Tibial nerve (tissue), 4 donors: ENCODE measurements around the gene ST3GAL2. TPM values are rescaled to one million over a fixed set of nuclear protein-coding genes. Genes with fewer than 3 reads are reported as not detected.
"Not testable (repeated sequence)": the region's sequence is repeated elsewhere in the genome, so short reads cannot be mapped to it uniquely, and the experiment has no call there.

Source experiments
- DNase-seq, 2 donors: peaks; one replicate each; pipeline ENCODE4 v3.0.0-alpha.2; 2019; ENCODE audit warnings: low spot score in 2 of 2
- H3K27ac ChIP-seq, 4 donors: fragments of 200-600 bp; sonication (generic) in 3 of 4; one replicate each; pipeline ENCODE4 v1.5.1; 2017 to 2019; ENCODE audit warnings: mild to moderate bottlenecking in 1 of 4
- H3K27me3 ChIP-seq, 2 donors: fragments of 200-600 bp; sonication (generic) in 1 of 2; one replicate each; pipeline versions ENCODE4 v1.5.1 to v1.6.0; 2017 to 2019
- H3K36me3 ChIP-seq, 3 donors: fragments of 200-600 bp; sonication (generic); one replicate each; pipeline ENCODE4 v1.5.1; 2018 to 2019
- H3K4me1 ChIP-seq, 4 donors: fragments of 200-600 bp; sonication (generic) in 3 of 4; one replicate each; pipeline ENCODE4 v1.5.1; 2017 to 2019
- H3K4me3 ChIP-seq, 4 donors: fragments of 200-600 bp; sonication (generic) in 3 of 4; one replicate each; pipeline ENCODE4 v1.5.1; 2017 to 2019; ENCODE audit warnings: mild to moderate bottlenecking in 1 of 4, moderate library complexity in 1 of 4
- H3K9me3 ChIP-seq, 4 donors: fragments of 200-600 bp; sonication (generic) in 3 of 4; one replicate each; pipeline ENCODE4 v1.5.1; 2017 to 2019
- EP300 ChIP-seq, 2 donors: sonication (generic); formaldehyde crosslinking; IDR thresholded peaks; one replicate each; pipeline ENCODE4 v1.6.1; 2017; ENCODE audit warnings: antibody characterized with exemption in 2 of 2, mild to moderate bottlenecking in 1 of 2
- POLR2A ChIP-seq, 2 donors: fragments of 450-650 bp; IDR thresholded peaks; one replicate each; pipeline ENCODE4 v1.6.1; 2017; ENCODE audit warnings: antibody characterized with exemption in 2 of 2, mild to moderate bottlenecking in 2 of 2, moderate library complexity in 2 of 2
- WGBS, 2 donors: methylation state at CpG; one replicate each; pipeline ENCODE4 v1.1.5; 2018; 5-methylcytosine and 5-hydroxymethylcytosine counted together
- small RNA-seq: library from RNA; depleted of rRNA; stranded (forward); fragments of <200 nt; gene quantifications from one replicate; pipeline ENCODE3, GENCODE V24; 2016
- total RNA-seq, 4 donors: library from RNA; depleted of rRNA; stranded (reverse); fragments of >200 nt; gene quantifications; one replicate each; pipeline ENCODE4 v1.1.0, GENCODE V29; 2016
- TF ChIP-seq, protein P1 (sequence below), 5 experiments: fragments of 200-600 bp in 3 of 5; fragments of 450-650 bp in 2 of 5; sonication (generic) in 3 of 5; IDR thresholded peaks; one replicate each; pipeline ENCODE4 v1.5.1; 2016 to 2019; ENCODE audit warnings: antibody characterized with exemption in 5 of 5, mild to moderate bottlenecking in 3 of 5, moderate library complexity in 2 of 5

The ST3GAL2 gene
- total RNA-seq, 4 donors from 2014 or later: 18.6 to 32.4 (median 23.6) TPM

- Histone ChIP-seq H3K36me3 (peaks cover 0 to 8% (median 0%) of the 10 kb centered on the region in 3 donors), H3K9me3 (no peaks in the 10 kb centered on the region), H3K4me3 (no peak overlapping the region), H3K4me1 (peaks cover 0 to 9% (median 7%) of the 10 kb centered on the region in 4 donors), H3K27ac (no peak overlapping the region), H3K27me3 (no peaks in the 10 kb centered on the region)
- DNase-seq: no peak
- TF ChIP-seq EP300 (IDR thresholded peaks at IDR 0.05): no peak
- TF ChIP-seq, protein P1, sequence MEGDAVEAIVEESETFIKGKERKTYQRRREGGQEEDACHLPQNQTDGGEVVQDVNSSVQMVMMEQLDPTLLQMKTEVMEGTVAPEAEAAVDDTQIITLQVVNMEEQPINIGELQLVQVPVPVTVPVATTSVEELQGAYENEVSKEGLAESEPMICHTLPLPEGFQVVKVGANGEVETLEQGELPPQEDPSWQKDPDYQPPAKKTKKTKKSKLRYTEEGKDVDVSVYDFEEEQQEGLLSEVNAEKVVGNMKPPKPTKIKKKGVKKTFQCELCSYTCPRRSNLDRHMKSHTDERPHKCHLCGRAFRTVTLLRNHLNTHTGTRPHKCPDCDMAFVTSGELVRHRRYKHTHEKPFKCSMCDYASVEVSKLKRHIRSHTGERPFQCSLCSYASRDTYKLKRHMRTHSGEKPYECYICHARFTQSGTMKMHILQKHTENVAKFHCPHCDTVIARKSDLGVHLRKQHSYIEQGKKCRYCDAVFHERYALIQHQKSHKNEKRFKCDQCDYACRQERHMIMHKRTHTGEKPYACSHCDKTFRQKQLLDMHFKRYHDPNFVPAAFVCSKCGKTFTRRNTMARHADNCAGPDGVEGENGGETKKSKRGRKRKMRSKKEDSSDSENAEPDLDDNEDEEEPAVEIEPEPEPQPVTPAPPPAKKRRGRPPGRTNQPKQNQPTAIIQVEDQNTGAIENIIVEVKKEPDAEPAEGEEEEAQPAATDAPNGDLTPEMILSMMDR (IDR thresholded peaks at IDR 0.05): no peak
- TF ChIP-seq POLR2A (IDR thresholded peaks at IDR 0.05): no peak
- WGBS, 2 donors: 76 to 79% methylated on average over 4 of the region's 4 CpGs
These were observed 97.3 kb downstream of the ST3GAL2 start for GRCh38 chr16:70341600-70341999.

DNA sequence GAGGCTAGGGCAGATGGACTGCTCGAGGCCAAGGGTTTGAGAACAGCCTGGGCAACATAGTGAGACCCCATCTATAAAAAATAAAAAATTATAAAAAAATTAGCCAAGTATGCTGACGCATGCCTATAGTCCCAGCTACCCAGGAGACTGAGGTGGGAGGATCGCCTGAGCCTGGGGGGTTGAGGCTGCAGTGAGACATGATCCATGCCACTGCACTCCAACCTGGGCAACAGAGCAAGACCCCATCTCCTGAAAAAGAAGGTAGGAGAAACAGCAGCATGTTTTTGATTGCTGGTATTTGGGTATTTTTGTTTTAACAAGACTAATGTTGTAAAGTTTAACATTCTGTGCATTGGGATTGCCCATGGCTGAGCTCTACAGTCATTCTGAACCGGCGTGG lies 101.1 kb downstream of the ST3GAL2 start:
- no peaks in the 10 kb centered on the region for H3K4me1 ChIP-seq
- TF ChIP-seq POLR2A (IDR thresholded peaks at IDR 0.05) (no peak), EP300 (IDR thresholded peaks at IDR 0.05) (no peak)
- TF ChIP-seq, protein P1 (IDR thresholded peaks at IDR 0.05): no peak
- H3K27ac ChIP-seq: no peak overlapping the region
- H3K4me3 ChIP-seq: no peak overlapping the region
- WGBS, 2 donors: 97% methylated on average over 5 of the region's 5 CpGs
- no peaks in the 10 kb centered on the region for H3K27me3 ChIP-seq
- H3K9me3 ChIP-seq: no peaks in the 10 kb centered on the region
- H3K36me3 ChIP-seq: peaks cover 0 to 43% (median 0%) of the 10 kb centered on the region in 3 donors
- no peak for DNase-seq

DNA sequence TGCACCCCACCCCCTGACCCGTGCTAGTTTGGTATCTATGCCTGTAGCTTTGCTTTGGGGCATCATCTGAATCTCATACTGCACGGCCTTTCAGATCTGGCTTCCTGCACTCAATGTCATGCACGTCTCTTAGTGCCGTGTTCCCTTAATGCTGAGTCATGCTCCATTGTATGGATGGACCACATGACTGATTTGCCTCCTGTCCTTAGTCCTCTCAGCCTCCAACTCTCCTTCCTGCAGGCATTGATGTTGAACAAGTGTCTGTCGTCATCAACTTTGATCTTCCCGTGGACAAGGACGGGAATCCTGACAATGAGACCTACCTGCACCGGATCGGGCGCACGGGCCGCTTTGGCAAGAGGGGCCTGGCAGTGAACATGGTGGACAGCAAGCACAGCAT lies 106.2 kb downstream of the ST3GAL2 start:
- not testable (repeated sequence) for DNase-seq, H3K9me3 ChIP-seq, H3K4me3 ChIP-seq, H3K4me1 ChIP-seq, H3K27me3 ChIP-seq, H3K27ac ChIP-seq
- H3K36me3 ChIP-seq: peaks cover 0 to 92% (median 5%) of the 10 kb centered on the region in 3 donors
- 80 to 82% methylated on average over 8 to 12 of the region's 12 CpGs for WGBS, 2 donors

DNA sequence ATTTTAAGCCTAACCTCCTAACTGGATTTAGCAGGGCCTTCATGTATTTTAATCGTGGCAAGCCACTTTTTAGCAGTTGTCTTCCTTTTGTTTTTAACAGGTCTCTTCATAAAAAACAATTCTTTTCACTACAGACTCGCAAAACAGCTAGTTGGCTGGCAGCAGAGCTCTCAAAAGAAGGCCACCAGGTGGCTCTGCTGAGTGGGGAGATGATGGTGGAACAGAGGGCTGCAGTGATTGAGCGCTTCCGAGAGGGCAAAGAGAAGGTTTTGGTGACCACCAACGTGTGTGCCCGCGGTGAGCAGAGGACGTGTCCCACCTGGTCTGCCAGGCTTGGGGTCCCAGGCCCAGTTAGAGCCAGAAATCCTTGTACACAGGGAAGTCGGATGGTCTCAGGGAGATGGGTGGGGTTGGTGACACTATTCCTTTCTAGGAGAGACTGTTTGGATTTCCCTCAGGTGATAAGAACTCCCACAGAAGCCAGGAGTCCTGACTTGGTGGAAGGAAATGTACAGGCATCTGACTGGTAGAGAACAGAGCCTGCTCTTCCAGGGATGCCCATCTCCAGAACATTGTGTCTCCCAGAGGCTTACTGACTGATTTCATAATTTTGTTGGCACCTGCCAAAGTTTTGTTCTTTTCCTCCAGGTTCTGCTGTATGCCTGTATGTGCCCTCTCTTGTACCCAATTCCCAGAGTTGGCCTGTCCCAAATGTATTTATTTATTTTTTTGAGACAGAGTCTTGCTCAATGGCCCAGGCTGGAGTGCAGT lies 107.1 kb downstream of the ST3GAL2 start:
- TF ChIP-seq, protein P1 (IDR thresholded peaks at IDR 0.05): peak in 3 of 5 experiments; percentile 19 to 26 (median 26)
- no peak for TF ChIP-seq EP300 (IDR thresholded peaks at IDR 0.05)
- Histone ChIP-seq H3K27me3 (no peaks in the 10 kb centered on the region), H3K27ac (no peak overlapping the region), H3K9me3 (no peaks in the 10 kb centered on the region), H3K36me3 (peaks cover 0 to 97% (median 10%) of the 10 kb centered on the region in 3 donors), H3K4me1 (no peaks in the 10 kb centered on the region), H3K4me3 (no peak overlapping the region)
- peak in 1 of 2 donors; percentile 11 for DNase-seq
- WGBS, 2 donors: 63 to 69% methylated on average over 9 of the region's 9 CpGs

DNA sequence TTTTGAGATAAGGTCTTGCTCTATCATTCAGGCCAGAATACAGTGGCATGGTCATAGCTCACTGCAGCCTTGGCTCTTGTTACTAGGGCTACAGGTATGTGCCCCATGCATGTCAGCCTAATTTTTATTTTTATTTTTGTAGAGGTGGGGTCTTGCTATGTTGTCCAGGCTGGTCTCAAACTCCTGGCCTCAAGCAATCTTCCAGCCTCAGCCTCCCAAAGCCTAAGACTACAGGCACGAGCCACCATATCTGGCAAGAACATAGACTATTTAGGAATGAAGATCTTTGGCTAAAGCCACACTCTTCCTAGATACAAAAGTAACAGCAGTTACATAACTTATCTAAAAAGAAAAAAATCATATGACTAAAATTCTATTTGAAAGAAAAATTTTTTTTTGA lies 107.8 kb downstream of the ST3GAL2 start:
- Histone ChIP-seq H3K9me3 (no peaks in the 10 kb centered on the region), H3K36me3 (peaks cover 0 to 97% (median 10%) of the 10 kb centered on the region in 3 donors), H3K4me3 (no peak overlapping the region), H3K27ac (no peak overlapping the region), H3K4me1 (no peaks in the 10 kb centered on the region), H3K27me3 (no peaks in the 10 kb centered on the region)
- 86 to 88% methylated on average over 1 of the region's 1 CpG for WGBS, 2 donors
- TF ChIP-seq POLR2A (IDR thresholded peaks at IDR 0.05): no peak
- DNase-seq: no peak

Small RNA genes lying within 50 kb of the gene (small RNA-seq; reads per million reads assigned to genes)
- not detected for gene RNU6-23P
- not detected for gene RPS27P26

Other genes starting within 250 kb of the ST3GAL2 start
- gene EXOSC6, start 187.2 kb downstream of the ST3GAL2 start, total RNA-seq: 10 to 100 TPM; 24.0 to 40.6 (median 27.4) TPM
- 100 to 1,000 TPM in 1 of 4 donors, 10 to 100 TPM in 3; 69.8 to 129 (median 88.9) TPM for gene AARS1, start 149.6 kb downstream of the ST3GAL2 start, total RNA-seq
- gene DDX19B, start 139.9 kb downstream of the ST3GAL2 start, total RNA-seq: 10 to 100 TPM; 27.8 to 57.6 (median 30.4) TPM
- gene DDX19A, start 92.2 kb downstream of the ST3GAL2 start, total RNA-seq: 10 to 100 TPM; 39.3 to 47.1 (median 45.2) TPM
- 10 to 100 TPM; 21.3 to 53.1 (median 37.9) TPM for gene FCSK, start 15.5 kb upstream of the ST3GAL2 start, total RNA-seq
- gene COG4, start 84.5 kb upstream of the ST3GAL2 start, total RNA-seq: 100 to 1,000 TPM in 1 of 4 donors, 10 to 100 TPM in 3; 41.1 to 109 (median 47.1) TPM
- 100 to 1,000 TPM; 103 to 132 (median 119) TPM for gene SF3B3, start 84.7 kb upstream of the ST3GAL2 start, total RNA-seq
- 10 to 100 TPM; 49.6 to 89.4 (median 60.9) TPM for gene IL34, start 207.5 kb upstream of the ST3GAL2 start, total RNA-seq
- 10 to 100 TPM; 24.1 to 40.6 (median 35.4) TPM for gene MTSS2, start 247.0 kb upstream of the ST3GAL2 start, total RNA-seq